GDM1 (cell line): ENCODE measurements around the gene TMBIM6.

Experiments
- DNase-seq: peaks from one replicate; lab custom pipeline; 2025; lab: John Stamatoyannopoulos, UW

Gene TMBIM6

GRCh38 chr12:49798248-49798647 lies 56.9 kb downstream of the TMBIM6 start:
- no peak for DNase-seq

- DNase-seq, result no peak
Measured at GRCh38 chr12:49798934-49799333, 57.6 kb downstream of the TMBIM6 start.

GRCh38 chr12:49800421-49801140 lies 59.2 kb downstream of the TMBIM6 start:
- no peak for DNase-seq

- DNase-seq, result no peak
Measured at GRCh38 chr12:49801141-49802063, 60.0 kb downstream of the TMBIM6 start.

- no peak for DNase-seq
Measured at GRCh38 chr12:49803693-49804450, 62.5 kb downstream of the TMBIM6 start.

GRCh38 chr12:49804821-49805220 lies 63.5 kb downstream of the TMBIM6 start:
- DNase-seq, result no peak

- no peak for DNase-seq
Measured at GRCh38 chr12:49805409-49805808, 64.1 kb downstream of the TMBIM6 start.

GRCh38 chr12:49806321-49806813 lies 65.0 kb downstream of the TMBIM6 start:
- DNase-seq, result no peak

- no peak for DNase-seq
Measured at GRCh38 chr12:49806877-49807276, 65.5 kb downstream of the TMBIM6 start.

GRCh38 chr12:49807991-49808580 lies 66.7 kb downstream of the TMBIM6 start:
- no peak for DNase-seq

GRCh38 chr12:49808686-49809380 lies 67.5 kb downstream of the TMBIM6 start:
- DNase-seq, result no peak

- DNase-seq, result no peak
Measured at GRCh38 chr12:49809381-49809905, 68.1 kb downstream of the TMBIM6 start.

GRCh38 chr12:49809906-49810389 lies 68.6 kb downstream of the TMBIM6 start:
- no peak for DNase-seq

GRCh38 chr12:49811136-49811535 lies 69.8 kb downstream of the TMBIM6 start:
- DNase-seq, result no peak

GRCh38 chr12:49811961-49812401 lies 70.6 kb downstream of the TMBIM6 start:
- no peak for DNase-seq

- no peak for DNase-seq
Measured at GRCh38 chr12:49813131-49813530, 71.8 kb downstream of the TMBIM6 start.
